Vagina (tissue), 2 donors: Measurements from ENCODE around the gene MINDY4.

Experiments used
- CTCF ChIP-seq, 3 experiments: fragments of 450-650 bp in 2 of 3; fragments of 200-600 bp in 1 of 3; sonication (generic) in 1 of 3; IDR thresholded peaks; one replicate each; pipeline ENCODE4 v1.5.1; 2017 to 2019; ENCODE audit warnings: antibody characterized with exemption in 3 of 3, mild to moderate bottlenecking in 2 of 3, moderate library complexity in 2 of 3
- POLR2A ChIP-seq, 2 donors: fragments of 450-650 bp; IDR thresholded peaks; one replicate each; pipeline ENCODE4 v1.6.1; 2017; ENCODE audit warnings: antibody characterized with exemption in 2 of 2, mild to moderate bottlenecking in 2 of 2, moderate library complexity in 2 of 2

DNA sequence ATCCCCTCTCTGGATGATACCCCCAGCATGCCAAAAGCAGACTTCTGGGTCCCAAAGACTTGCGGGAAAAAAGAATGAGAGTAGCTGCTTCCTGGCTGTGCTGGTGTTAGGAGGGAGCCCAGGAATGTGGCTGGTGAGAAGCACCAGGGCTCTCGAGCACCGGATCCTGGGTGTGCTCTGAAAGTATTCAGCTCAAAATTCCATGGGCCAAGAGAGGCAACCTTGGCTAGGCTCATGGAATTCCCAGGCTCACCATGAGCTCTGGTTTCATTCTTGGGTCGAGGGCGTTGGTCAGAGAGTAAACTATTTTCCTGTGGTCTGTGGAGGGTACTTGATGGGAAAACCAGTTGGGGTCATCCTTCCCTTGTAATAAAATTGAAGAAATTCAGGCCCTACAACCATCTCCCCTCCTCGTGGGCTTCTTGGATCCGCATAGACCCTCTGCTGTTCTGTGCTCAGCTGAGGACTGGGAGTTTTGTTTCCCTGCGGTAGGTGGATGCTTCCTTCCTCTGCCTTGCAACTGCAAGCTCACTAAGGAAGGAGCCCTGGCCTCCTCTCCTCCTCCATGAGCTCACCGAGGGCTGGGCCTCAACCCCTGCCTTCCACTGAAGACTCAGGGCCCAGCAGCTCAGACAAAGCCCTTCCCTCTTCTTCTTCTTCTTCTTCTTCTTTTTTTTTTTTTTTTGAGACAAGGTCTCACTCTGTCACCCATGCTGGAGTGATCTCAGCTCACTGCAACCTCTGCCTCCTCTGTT is 106.0 kb downstream of the MINDY4 start:
- no peak for TF ChIP-seq CTCF (IDR thresholded peaks at IDR 0.05)
- TF ChIP-seq POLR2A (IDR thresholded peaks at IDR 0.05): no peak
